Activated T-helper 2 cell treated with anti-CD3 and anti-CD28 coated beads, Interferon-gamma antibody, Interleukin-2, Interleukin-4, amounts not matched to agents 10 μg/mL and 5 μg/mL and 100 μg/mL, durations not matched to agents 14 hours and 24 hours and 36 hours (primary cell): ENCODE measurements around the gene TREML1. TPM values are rescaled to one million over a fixed set of nuclear protein-coding genes. Genes with fewer than 3 reads are reported as not detected.
"Not testable (repeated sequence)": the region's sequence is repeated elsewhere in the genome, so short reads cannot be mapped to it uniquely, and the experiment has no call there.

Experiments
- DNase-seq: peaks from one replicate; pipeline ENCODE4 v3.0.0; 2021; ENCODE audit warnings: low spot score
- H3K27ac Mint-ChIP-seq: one replicate; pipeline ENCODE4 v1.8.0; 2021; ENCODE audit warnings: mixed read lengths
- H3K27me3 Mint-ChIP-seq: one replicate; pipeline ENCODE4 v1.8.0; 2021; ENCODE audit warnings: low read depth, mixed read lengths
- H3K36me3 Mint-ChIP-seq: one replicate; pipeline ENCODE4 v1.8.0; 2021; ENCODE audit warnings: low read depth, mixed read lengths
- H3K4me1 Mint-ChIP-seq: one replicate; pipeline ENCODE4 v1.8.0; 2021; ENCODE audit warnings: low read depth, mixed read lengths
- H3K4me3 Mint-ChIP-seq: one replicate; pipeline ENCODE4 v1.8.0; 2021; ENCODE audit warnings: low read depth, mild to moderate bottlenecking, moderate library complexity, mixed read lengths
- H3K9me3 Mint-ChIP-seq: one replicate; pipeline ENCODE4 v1.8.0; 2021; ENCODE audit warnings: mixed read lengths
- intact Hi-C: fragments of 100-400 bp; cut with micrococcal nuclease; formaldehyde crosslinking; loops from one replicate; pipeline ENCODE4 v1.15.1; 2023
- total RNA-seq: library from RNA; stranded (reverse); gene quantifications from 2 replicates; pipeline ENCODE4 v1.2.3, GENCODE V29; 2022

TREML1 gene
- total RNA-seq, 1 donor from 2014 or later: not detected

DNA sequence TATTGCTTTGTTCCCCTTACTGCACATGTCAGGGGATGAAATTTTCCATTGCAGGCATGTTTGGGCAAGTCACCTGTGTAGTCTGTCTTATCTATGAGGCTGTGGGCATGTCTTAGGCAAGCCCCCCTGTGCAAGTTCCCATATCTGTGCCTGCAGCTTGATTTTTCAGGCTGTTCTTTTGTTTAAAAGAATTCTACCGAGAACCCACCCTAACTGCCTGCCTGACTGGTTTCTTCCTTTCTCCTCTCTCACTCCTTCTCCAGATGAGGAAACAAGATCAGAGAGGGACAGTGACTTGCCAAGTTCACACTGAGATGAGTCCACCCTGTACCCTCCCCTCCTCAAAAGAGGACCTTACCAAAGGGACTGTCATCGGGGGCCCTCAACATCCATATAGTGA lies 35.8 kb upstream of the TREML1 start:
- Mint-ChIP-seq H3K4me3 (no peak overlapping the region), H3K9me3 (peaks cover 11% of the 10 kb centered on the region), H3K36me3 (peaks cover 45% of the 10 kb centered on the region), H3K4me1 (peaks cover 20% of the 10 kb centered on the region), H3K27ac (no peak overlapping the region), H3K27me3 (no peaks in the 10 kb centered on the region)
- no peak for DNase-seq
- intact Hi-C loops: loop anchor here (5.0 kb wide), 1 partner anchor 127 kb away; no protein-coding TSS in a partner anchor

DNA sequence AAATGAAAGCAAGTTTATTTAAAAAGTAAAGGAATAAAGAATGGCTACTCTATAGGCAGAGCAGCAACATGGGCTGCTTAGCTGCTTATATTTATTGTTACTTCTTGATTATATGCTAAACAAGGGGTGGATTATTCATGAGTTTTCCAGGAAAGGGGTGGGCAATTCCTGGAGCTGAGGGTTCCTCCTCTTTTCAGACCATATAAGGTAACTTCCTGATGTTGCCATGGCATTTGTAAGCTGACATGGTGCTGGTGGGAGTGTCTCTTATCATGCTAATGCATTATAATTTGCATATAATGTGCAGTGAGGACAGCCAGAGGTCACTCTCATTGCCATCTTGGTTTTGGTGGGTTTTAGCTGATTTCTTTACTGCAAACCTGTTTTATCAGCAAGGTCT lies 34.9 kb upstream of the TREML1 start:
- Mint-ChIP-seq H3K9me3 (peaks cover 11% of the 10 kb centered on the region), H3K36me3 (peaks cover 37% of the 10 kb centered on the region), H3K4me1 (peaks cover 12% of the 10 kb centered on the region)
- H3K27ac Mint-ChIP-seq, H3K4me3 Mint-ChIP-seq, intact Hi-C loops, H3K27me3 Mint-ChIP-seq, DNase-seq: not testable (repeated sequence)

DNA sequence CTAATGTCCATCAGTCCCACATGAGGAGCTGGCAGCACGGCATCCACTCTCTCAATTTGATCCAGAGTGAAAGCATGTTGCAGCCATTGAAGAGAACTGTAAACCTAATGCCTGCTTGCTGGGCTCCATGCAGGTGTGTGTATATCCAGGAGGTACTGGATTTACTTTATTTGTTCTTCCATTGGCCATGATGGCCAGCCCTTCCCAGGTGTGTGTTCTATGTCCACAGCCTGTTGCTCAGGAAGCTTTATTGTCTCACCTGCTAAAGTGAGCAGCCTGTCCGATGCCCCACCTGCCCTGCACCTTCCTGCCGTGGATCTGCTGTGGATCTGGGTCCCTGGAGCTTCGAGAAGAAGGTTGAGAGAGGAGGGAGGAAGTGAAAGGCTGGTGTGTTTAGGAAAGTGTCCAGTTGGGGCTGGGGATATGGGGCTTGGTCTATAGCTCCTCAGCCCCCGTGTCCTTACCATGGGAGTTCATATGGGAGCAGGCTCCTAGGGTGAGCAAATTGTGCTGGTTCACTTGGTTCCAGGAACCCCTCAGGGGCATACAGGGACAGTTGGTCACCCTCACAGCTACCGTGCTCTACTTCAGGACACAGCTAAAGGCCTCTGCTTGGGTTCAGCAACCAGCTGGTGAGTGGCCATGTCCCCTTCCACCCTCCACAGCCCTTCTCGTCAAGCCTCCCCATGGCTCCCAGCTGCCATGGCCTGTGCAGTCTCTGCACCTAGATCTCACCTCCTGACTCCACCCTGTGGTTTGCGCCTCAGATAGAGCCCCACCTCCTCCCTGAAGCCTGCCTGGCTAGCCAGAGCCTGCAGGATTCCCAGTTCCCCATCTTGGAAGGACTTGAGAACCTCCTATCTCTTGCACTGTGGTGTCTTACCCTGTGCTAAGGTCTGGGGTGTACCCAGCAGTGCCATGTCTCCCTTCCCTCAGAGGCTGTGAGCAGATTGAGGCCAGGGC lies 34.1 kb upstream of the TREML1 start:
- H3K36me3 Mint-ChIP-seq: peaks cover 31% of the 10 kb centered on the region
- intact Hi-C loops: no loop called here
- no peak overlapping the region for H3K27ac Mint-ChIP-seq
- peaks cover 11% of the 10 kb centered on the region for H3K9me3 Mint-ChIP-seq
- H3K27me3 Mint-ChIP-seq: peaks cover 2% of the 10 kb centered on the region
- no peak for DNase-seq
- H3K4me3 Mint-ChIP-seq: no peak overlapping the region
- peaks cover 12% of the 10 kb centered on the region for H3K4me1 Mint-ChIP-seq

DNA sequence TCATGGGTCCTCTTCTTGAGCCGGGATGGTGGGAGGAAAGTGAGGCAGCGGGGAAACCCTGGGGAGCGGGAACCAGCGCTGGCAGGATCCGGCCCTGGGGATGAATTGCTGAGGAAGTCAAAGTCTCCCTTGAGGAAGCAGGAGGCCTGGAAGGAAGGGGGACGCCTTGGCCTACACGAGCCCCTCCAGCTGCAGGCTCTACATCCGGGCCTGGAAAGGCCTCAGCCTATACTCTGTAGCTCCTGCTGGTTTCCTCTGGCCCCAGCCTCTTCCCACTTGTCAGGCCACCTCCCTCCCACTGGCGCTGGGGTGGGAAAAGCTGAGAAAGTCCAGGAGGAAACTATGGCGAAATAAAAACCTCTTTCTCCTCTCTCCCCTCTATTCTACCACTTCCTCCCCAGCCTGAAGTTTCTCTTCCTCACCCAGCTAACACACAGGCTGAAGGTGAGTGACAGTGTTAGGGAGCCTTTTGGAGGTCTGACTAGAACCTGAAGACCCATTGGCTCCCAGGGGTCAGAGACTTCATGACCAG lies 31.9 kb upstream of the TREML1 start:
- no peak overlapping the region for H3K4me3 Mint-ChIP-seq
- DNase-seq: no peak
- peaks cover 18% of the 10 kb centered on the region for H3K36me3 Mint-ChIP-seq
- no peak overlapping the region for H3K27ac Mint-ChIP-seq
- peaks cover 21% of the 10 kb centered on the region for H3K4me1 Mint-ChIP-seq
- intact Hi-C loops: no loop called here
- H3K9me3 Mint-ChIP-seq: peaks cover 11% of the 10 kb centered on the region
- peaks cover 2% of the 10 kb centered on the region for H3K27me3 Mint-ChIP-seq

DNA sequence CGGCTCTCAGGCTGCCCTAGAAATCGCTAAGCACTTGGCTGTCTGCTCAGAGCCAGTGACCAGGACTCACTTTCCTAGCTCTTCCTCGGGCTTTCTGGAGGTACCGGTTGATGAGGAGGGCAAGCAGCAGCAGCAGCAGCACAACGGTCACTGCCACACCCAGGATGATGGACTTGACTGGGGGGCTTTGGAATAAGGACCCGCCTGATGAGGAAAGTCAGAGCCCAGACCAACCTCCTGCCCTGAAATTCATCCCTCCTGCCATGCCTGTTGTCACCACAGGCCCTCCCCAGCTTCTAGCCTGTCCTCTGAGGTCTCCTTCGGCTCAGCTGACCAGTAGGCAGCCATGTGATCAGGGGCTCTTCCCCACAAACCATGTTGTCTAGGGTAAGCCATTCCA lies 30.6 kb upstream of the TREML1 start:
- Mint-ChIP-seq H3K27ac (no peak overlapping the region), H3K36me3 (peaks cover 5% of the 10 kb centered on the region), H3K4me3 (no peak overlapping the region), H3K4me1 (peaks cover 21% of the 10 kb centered on the region), H3K27me3 (peaks cover 2% of the 10 kb centered on the region), H3K9me3 (peaks cover 6% of the 10 kb centered on the region)
- intact Hi-C loops: loop anchor here (5.0 kb wide), 1 partner anchor 112 kb away; the partner anchor contains the start of genes NFYA and OARD1
- DNase-seq: no peak

DNA sequence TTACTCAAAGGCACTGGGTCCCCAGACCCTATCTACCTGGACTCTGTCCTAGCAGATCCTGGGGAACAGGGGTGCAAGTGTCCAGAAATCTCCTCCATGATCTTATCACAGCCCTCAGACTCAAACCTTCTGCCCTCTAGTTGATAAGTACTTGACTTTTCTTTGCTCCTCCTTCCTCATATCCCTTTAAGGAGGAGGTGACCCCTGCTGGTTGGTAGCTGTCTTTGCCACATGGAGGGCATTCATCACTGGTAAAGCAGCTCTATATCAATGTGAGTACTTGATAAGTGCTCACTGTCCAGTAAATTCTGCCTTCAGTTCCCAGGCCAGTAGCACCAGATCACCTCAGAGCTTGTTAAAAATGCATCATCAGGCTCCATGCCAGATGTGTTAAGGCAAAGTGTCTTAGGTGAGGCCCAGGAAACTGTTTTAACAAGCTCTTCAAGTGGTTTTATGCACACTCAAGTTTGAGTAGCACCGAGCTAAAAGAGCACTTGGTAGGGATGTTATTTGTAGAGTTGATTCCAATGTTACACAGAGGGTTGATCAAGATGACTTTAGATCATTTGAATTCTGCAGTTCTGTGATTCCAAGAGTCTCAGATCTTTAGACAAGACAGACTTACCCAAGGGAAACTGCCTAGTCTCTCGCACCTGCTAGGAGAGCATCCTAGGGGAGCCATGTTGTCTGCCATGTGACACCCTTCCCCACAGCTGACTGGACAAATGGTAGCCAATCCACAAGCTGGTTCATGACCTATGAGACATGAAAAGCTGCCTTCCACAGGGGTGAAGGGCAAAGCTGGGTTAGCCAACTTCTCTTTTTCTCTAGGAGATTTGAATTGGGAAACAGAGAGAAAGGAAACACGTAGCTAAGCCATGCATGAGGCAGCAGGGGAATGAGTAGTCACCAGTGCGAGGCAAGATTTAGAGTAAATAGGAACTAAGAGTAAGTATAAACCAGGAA lies 28.2 kb upstream of the TREML1 start:
- Mint-ChIP-seq H3K27ac (no peak overlapping the region), H3K36me3 (no peaks in the 10 kb centered on the region), H3K4me1 (peaks cover 16% of the 10 kb centered on the region), H3K27me3 (peaks cover 9% of the 10 kb centered on the region), H3K9me3 (no peaks in the 10 kb centered on the region), H3K4me3 (no peak overlapping the region)
- DNase-seq: peak; percentile 47
- intact Hi-C loops: loop anchor here (1.0 to 5.0 kb wide), 2 partner anchors 90 to 110 kb away; partner anchors contain the start of genes NFYA and OARD1

DNA sequence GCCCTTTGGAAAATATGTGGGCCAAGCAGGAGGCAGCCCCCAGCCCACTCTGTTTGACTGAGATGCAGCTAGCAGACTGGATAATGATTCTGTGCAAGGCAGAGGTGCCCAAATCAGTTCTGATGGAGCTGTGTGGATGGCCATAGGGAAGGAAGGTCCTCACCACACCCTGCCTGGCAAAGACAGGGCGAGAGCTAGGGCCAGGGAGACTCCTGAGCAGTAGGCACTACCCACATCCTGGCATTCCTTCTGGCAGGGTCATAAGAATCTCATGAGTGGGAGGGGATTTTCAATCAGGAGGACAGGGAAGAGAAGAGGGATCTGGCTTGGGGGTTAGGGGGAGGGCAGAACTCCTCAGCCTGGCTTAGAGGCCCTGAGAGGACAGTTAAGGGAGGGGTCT lies 27.4 kb upstream of the TREML1 start:
- no peaks in the 10 kb centered on the region for H3K9me3 Mint-ChIP-seq

DNA sequence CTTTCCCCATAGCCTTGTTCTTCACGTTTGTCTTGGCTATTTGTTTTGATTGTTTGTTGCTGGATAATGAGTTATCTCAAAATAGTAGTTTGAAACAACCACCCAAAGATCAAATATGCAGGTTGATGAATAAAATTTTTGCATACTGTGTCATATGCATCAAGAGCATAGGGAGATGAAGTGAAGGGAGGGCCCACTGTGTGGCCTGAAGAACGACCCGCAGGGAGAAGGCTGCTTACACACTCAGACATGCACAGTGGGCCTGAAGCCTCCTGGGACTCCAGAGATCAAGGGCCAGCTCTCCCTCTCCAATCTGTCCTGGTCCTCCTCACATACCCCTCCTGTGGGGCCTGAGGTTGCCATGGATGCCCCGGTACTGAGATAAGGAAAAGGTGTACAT lies 25.0 kb upstream of the TREML1 start:
- no peak for DNase-seq
- H3K36me3 Mint-ChIP-seq: no peaks in the 10 kb centered on the region
- H3K4me1 Mint-ChIP-seq: peaks cover 9% of the 10 kb centered on the region

More for the DNA sequence above, 27.4 kb upstream of the TREML1 start:
- no peak overlapping the region for H3K27ac Mint-ChIP-seq
- peaks cover 14% of the 10 kb centered on the region for H3K27me3 Mint-ChIP-seq
- peaks cover 12% of the 10 kb centered on the region for H3K4me1 Mint-ChIP-seq
- no peaks in the 10 kb centered on the region for H3K36me3 Mint-ChIP-seq
- intact Hi-C loops: loop anchor here (5.0 kb wide), 1 partner anchor 109 kb away; the partner anchor contains the start of genes NFYA and OARD1
- DNase-seq: no peak
- no peak overlapping the region for H3K4me3 Mint-ChIP-seq

DNA sequence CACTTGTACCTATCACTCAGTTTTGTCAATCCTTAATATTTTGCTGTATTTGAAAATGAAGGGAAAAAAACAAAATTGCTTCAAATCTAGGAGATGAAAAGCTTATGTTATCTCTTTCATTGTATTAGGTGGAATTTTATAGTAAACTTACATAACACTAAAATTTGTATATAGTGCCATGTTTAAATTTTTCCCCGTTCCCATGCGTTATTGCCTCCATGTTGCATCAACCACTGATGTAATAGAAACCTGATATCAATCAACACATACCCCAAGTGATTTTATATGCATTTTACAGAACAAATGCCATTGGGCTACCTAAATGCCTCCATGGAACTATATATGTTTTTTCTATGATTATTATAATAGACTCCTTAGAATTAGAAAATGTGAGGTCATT lies 23.5 kb upstream of the TREML1 start:
- intact Hi-C loops: no loop called here
- H3K27me3 Mint-ChIP-seq: peaks cover 24% of the 10 kb centered on the region
- DNase-seq: no peak
- H3K9me3 Mint-ChIP-seq: no peaks in the 10 kb centered on the region
- H3K4me1 Mint-ChIP-seq: peaks cover 8% of the 10 kb centered on the region
- H3K36me3 Mint-ChIP-seq: no peaks in the 10 kb centered on the region
- H3K27ac Mint-ChIP-seq: no peak overlapping the region
- no peak overlapping the region for H3K4me3 Mint-ChIP-seq

More for the DNA sequence above, 25.0 kb upstream of the TREML1 start:
- Mint-ChIP-seq H3K27me3 (peaks cover 25% of the 10 kb centered on the region), H3K9me3 (no peaks in the 10 kb centered on the region), H3K4me3 (no peak overlapping the region), H3K27ac (no peak overlapping the region)
- intact Hi-C loops: no loop called here

DNA sequence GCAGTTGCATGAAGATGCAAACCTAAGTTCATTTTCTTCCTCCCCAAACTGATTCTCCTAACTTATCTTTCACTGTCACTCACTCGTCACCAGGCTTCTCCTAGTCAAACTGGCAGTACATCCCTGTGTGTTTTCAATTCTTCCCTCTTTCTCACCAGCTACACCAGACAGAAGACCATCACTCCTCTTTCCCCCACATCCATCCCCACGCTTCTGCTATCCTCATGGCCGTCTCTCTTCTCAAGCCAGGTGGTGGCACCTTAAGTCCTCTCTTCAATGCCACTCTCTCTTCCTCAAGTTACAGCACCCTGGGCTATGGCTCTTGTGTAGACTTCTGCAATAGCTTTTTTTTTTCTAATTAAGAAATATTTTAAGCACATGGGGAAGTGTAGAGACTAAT lies 23.1 kb upstream of the TREML1 start:
- peaks cover 24% of the 10 kb centered on the region for H3K27me3 Mint-ChIP-seq
- H3K4me3 Mint-ChIP-seq: no peak overlapping the region
- intact Hi-C loops: no loop called here
- DNase-seq: no peak
- no peaks in the 10 kb centered on the region for H3K9me3 Mint-ChIP-seq
- peaks cover 5% of the 10 kb centered on the region for H3K4me1 Mint-ChIP-seq
- H3K36me3 Mint-ChIP-seq: no peaks in the 10 kb centered on the region
- no peak overlapping the region for H3K27ac Mint-ChIP-seq

DNA sequence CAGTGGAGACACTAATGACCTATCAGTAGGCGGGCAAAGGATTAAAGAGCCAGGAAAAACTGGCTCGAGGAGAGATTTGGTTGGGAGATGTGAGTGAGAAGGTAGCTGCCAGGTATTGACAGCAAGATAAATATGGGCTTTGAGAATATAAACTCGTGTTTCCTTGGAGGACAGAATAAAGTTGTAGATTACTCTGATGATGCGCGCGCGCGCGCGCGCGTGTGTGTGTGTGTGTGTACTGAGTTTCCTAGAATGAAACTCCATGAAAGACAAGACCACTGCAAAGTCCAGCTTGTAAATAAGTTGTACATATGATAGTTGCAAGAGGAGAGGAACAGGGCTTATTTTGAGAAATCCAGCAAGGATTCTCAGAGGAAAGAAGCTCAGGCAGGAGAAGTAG lies 22.0 kb upstream of the TREML1 start:
- Mint-ChIP-seq H3K27me3 (peaks cover 24% of the 10 kb centered on the region), H3K4me3 (no peak overlapping the region), H3K36me3 (no peaks in the 10 kb centered on the region), H3K9me3 (no peaks in the 10 kb centered on the region), H3K4me1 (no peaks in the 10 kb centered on the region), H3K27ac (no peak overlapping the region)
- DNase-seq: no peak
- intact Hi-C loops: no loop called here

DNA sequence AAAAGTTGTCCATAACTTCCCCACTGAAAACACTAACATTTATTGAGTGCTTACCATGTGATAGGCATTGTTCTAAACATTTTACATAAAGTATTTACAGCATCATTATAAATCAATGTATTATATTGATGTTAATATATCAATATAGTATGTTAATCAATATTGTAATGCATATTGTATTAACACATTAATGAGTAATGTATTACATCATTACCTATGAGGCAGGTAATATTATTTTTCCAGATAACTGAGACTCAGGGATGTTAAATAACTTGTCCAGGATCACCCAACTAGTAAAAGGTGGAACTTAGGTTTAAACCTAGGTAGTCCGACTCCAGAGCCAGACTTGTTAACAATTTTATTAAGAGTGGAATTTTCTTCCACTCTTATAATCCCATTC lies 20.9 kb upstream of the TREML1 start:
- no peaks in the 10 kb centered on the region for H3K36me3 Mint-ChIP-seq
- H3K4me3 Mint-ChIP-seq: no peak overlapping the region
- DNase-seq: no peak
- H3K9me3 Mint-ChIP-seq: no peaks in the 10 kb centered on the region
- peaks cover 27% of the 10 kb centered on the region for H3K27me3 Mint-ChIP-seq
- H3K4me1 Mint-ChIP-seq: no peaks in the 10 kb centered on the region
- H3K27ac Mint-ChIP-seq: no peak overlapping the region
- intact Hi-C loops: no loop called here
